HG03066 (cell line): ENCODE results near the gene DNAJC30.

Source experiments
- ATAC-seq: cut with Tn5 transposase; IDR thresholded peaks from one replicate; pipeline ENCODE4 v1.9.1; 2021; ENCODE audit warnings: low read depth; ENCODE audit not compliant: unreplicated experiment

DNAJC30 gene

GRCh38 chr7:73650524-73650923 is 32.7 kb downstream of the DNAJC30 start:
- no peak for ATAC-seq

GRCh38 chr7:73649576-73649975 is 33.7 kb downstream of the DNAJC30 start:
- ATAC-seq = no peak

- no peak for ATAC-seq
These were observed 34.5 kb downstream of the DNAJC30 start for GRCh38 chr7:73648593-73649332.

GRCh38 chr7:73647725-73648592 is 35.3 kb downstream of the DNAJC30 start:
- no peak for ATAC-seq

GRCh38 chr7:73646785-73647724 is 36.2 kb downstream of the DNAJC30 start:
- no peak for ATAC-seq

GRCh38 chr7:73645643-73646174 is 37.5 kb downstream of the DNAJC30 start:
- no peak for ATAC-seq

- no peak for ATAC-seq
These were observed 38.5 kb downstream of the DNAJC30 start for GRCh38 chr7:73644688-73645286.

- ATAC-seq = no peak
These were observed 40.4 kb downstream of the DNAJC30 start for GRCh38 chr7:73642834-73643233.

GRCh38 chr7:73638911-73639310 is 44.3 kb downstream of the DNAJC30 start:
- ATAC-seq = no peak

- ATAC-seq = no peak
These were observed 47.6 kb downstream of the DNAJC30 start for GRCh38 chr7:73635428-73636200.

GRCh38 chr7:73633844-73634243 is 49.4 kb downstream of the DNAJC30 start:
- ATAC-seq = no peak

- no peak for ATAC-seq
These were observed 49.9 kb downstream of the DNAJC30 start for GRCh38 chr7:73633323-73633722.

GRCh38 chr7:73631558-73631957 is 51.7 kb downstream of the DNAJC30 start:
- no peak for ATAC-seq
